Measurements from ENCODE around the gene KDM4B. TPM values are rescaled to one million over a fixed set of nuclear protein-coding genes. Genes with fewer than 3 reads are reported as not detected.

The KDM4B gene
- total and polyA plus RNA-seq, 3 experiments from 2014 or later = 14.6 to 16.0 (median 14.6) TPM

DNA sequence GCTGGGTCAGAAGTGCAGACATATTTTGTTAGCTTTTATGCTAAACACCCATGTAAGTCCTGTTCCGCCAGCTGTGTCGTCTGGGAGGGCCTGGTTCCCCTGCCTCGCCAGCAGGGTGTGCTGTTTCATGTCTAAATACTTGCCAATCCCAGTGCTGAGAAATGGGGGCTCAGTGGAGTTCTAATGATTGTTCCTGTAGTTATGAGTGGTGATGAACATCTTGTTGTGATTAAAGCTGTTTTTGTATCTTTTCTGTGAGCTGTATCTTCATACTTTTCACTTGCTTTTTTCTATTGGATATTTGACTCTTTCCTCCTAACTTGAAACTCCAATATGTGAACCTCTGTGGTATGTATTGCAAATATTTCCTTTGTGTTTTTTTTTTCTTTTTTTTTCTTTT, 32.7 kb downstream of the KDM4B start:
- H3K9me3 ChIP-seq (ENCODE audit: low read length) = no peaks in the 10 kb centered on the region
- no peaks in the 10 kb centered on the region for H3K27me3 Mint-ChIP-seq
- no peaks in the 10 kb centered on the region for H3K9me3 Mint-ChIP-seq
- peak overlapping the region in 2 of 8 donors; percentile 51 to 73 for H3K27ac Mint-ChIP-seq
- POLR2A ChIA-PET = no interaction called here
- no peaks in the 10 kb centered on the region for H3K4me1 ChIP-seq (ENCODE audit: insufficient read depth, low read length)
- H3K27me3 ChIP-seq (ENCODE audit: insufficient read depth, low read length, poor library complexity, severe bottlenecking) = no peaks in the 10 kb centered on the region
- H3K4me3 Mint-ChIP-seq = no peak overlapping the region
- CTCF ChIA-PET = interaction anchor here (0.7 to 1.4 kb wide), 10 partner anchors 9 to 191 kb away, joined by 3 to 5 read pairs (median 3); no protein-coding TSS in a partner anchor
- no peak overlapping the region for H3K27ac ChIP-seq (ENCODE audit: low read depth, low read length)
- peaks cover 0 to 16% (median 6%) of the 10 kb centered on the region in 3 donors for H3K36me3 Mint-ChIP-seq
- H3K36me3 ChIP-seq (ENCODE audit: insufficient read depth, low read length) = no peaks in the 10 kb centered on the region
- no peak overlapping the region for H3K4me3 ChIP-seq (ENCODE audit: low read length)
- DNase-seq = peak in 2 of 5 donors; percentile 19 to 21
- H3K4me1 Mint-ChIP-seq = peaks cover 18 to 37% (median 24%) of the 10 kb centered on the region in 3 donors

GRCh38 chr19:5002143-5002542, 33.2 kb downstream of the KDM4B start:
- peaks cover 1 to 13% (median 6%) of the 10 kb centered on the region in 3 donors for H3K36me3 Mint-ChIP-seq
- no peaks in the 10 kb centered on the region for H3K36me3 ChIP-seq (ENCODE audit: insufficient read depth, low read length)
- H3K9me3 ChIP-seq (ENCODE audit: low read length) = no peaks in the 10 kb centered on the region
- H3K27me3 ChIP-seq (ENCODE audit: insufficient read depth, low read length, poor library complexity, severe bottlenecking) = no peaks in the 10 kb centered on the region
- no peak overlapping the region for H3K27ac ChIP-seq (ENCODE audit: low read depth, low read length)
- no peak overlapping the region for H3K4me3 ChIP-seq (ENCODE audit: low read length)
- POLR2A ChIA-PET = no interaction called here
- CTCF ChIA-PET = interaction anchor here (0.7 to 1.4 kb wide), 8 partner anchors 9 to 192 kb away, joined by 3 to 5 read pairs (median 3); no protein-coding TSS in a partner anchor
- peak overlapping the region in 2 of 8 donors; percentile 22 to 57 for H3K27ac Mint-ChIP-seq
- no peaks in the 10 kb centered on the region for H3K9me3 Mint-ChIP-seq
- H3K4me1 Mint-ChIP-seq = peaks cover 17 to 39% (median 26%) of the 10 kb centered on the region in 3 donors
- H3K4me1 ChIP-seq (ENCODE audit: insufficient read depth, low read length) = no peaks in the 10 kb centered on the region
- DNase-seq = no peak
- H3K27me3 Mint-ChIP-seq = no peaks in the 10 kb centered on the region
- no peak overlapping the region for H3K4me3 Mint-ChIP-seq

- Mint-ChIP-seq H3K4me1 (peaks cover 16 to 43% (median 29%) of the 10 kb centered on the region in 3 donors), H3K9me3 (peaks cover 0 to 3% (median 0%) of the 10 kb centered on the region in 5 donors)
- CTCF ChIA-PET = interaction anchor here (1.5 kb wide), 1 partner anchor 21 kb away, joined by 3 read pairs; no protein-coding TSS in a partner anchor
Measured at GRCh38 chr19:5003781-5004180, 34.9 kb downstream of the KDM4B start.

GRCh38 chr19:5005096-5005495, 36.2 kb downstream of the KDM4B start:
- Mint-ChIP-seq H3K9me3 (peaks cover 0 to 3% (median 0%) of the 10 kb centered on the region in 5 donors), H3K27ac (peak overlapping the region in 1 of 8 donors; percentile 70), H3K4me1 (peaks cover 17 to 52% (median 27%) of the 10 kb centered on the region in 3 donors), H3K4me3 (no peak overlapping the region), H3K27me3 (no peaks in the 10 kb centered on the region), H3K36me3 (peaks cover 6 to 16% (median 14%) of the 10 kb centered on the region in 3 donors)
- H3K27me3 ChIP-seq (ENCODE audit: insufficient read depth, low read length, poor library complexity, severe bottlenecking) = no peaks in the 10 kb centered on the region
- peaks cover 3% of the 10 kb centered on the region for H3K9me3 ChIP-seq (ENCODE audit: low read length)
- H3K4me1 ChIP-seq (ENCODE audit: insufficient read depth, low read length) = no peaks in the 10 kb centered on the region
- POLR2A ChIA-PET = no interaction called here
- no peak overlapping the region for H3K27ac ChIP-seq (ENCODE audit: low read depth, low read length)
- H3K36me3 ChIP-seq (ENCODE audit: insufficient read depth, low read length) = no peaks in the 10 kb centered on the region
- no peak overlapping the region for H3K4me3 ChIP-seq (ENCODE audit: low read length)
- no peak for DNase-seq
- CTCF ChIA-PET = interaction anchor here (0.5 kb wide), 1 partner anchor 168 kb away, joined by 3 read pairs; no protein-coding TSS in a partner anchor

More at GRCh38 chr19:5003781-5004180, 34.9 kb downstream of the KDM4B start:
- no peaks in the 10 kb centered on the region for H3K27me3 Mint-ChIP-seq
- H3K27ac Mint-ChIP-seq = peak overlapping the region in 1 of 8 donors; percentile 80
- no peak overlapping the region for H3K4me3 Mint-ChIP-seq
- Histone ChIP-seq H3K9me3 (ENCODE audit: low read length) (peaks cover 3% of the 10 kb centered on the region), H3K4me1 (ENCODE audit: insufficient read depth, low read length) (no peaks in the 10 kb centered on the region), H3K27me3 (ENCODE audit: insufficient read depth, low read length, poor library complexity, severe bottlenecking) (no peaks in the 10 kb centered on the region), H3K27ac (ENCODE audit: low read depth, low read length) (no peak overlapping the region), H3K36me3 (ENCODE audit: insufficient read depth, low read length) (no peaks in the 10 kb centered on the region), H3K4me3 (ENCODE audit: low read length) (no peak overlapping the region)
- POLR2A ChIA-PET = interaction anchor here (0.6 kb wide), 1 partner anchor 357 kb away, joined by 6 read pairs; no protein-coding TSS in a partner anchor
- H3K36me3 Mint-ChIP-seq = peaks cover 6 to 15% (median 14%) of the 10 kb centered on the region in 3 donors
- no peak for DNase-seq

- ChIA-PET CTCF (no interaction called here), POLR2A (no interaction called here)
- peaks cover 0 to 3% (median 0%) of the 10 kb centered on the region in 5 donors for H3K9me3 Mint-ChIP-seq
- no peak overlapping the region for H3K4me3 Mint-ChIP-seq
- Histone ChIP-seq H3K27me3 (ENCODE audit: insufficient read depth, low read length, poor library complexity, severe bottlenecking) (no peaks in the 10 kb centered on the region), H3K9me3 (ENCODE audit: low read length) (peaks cover 3% of the 10 kb centered on the region), H3K27ac (ENCODE audit: low read depth, low read length) (no peak overlapping the region), H3K4me3 (ENCODE audit: low read length) (no peak overlapping the region), H3K4me1 (ENCODE audit: insufficient read depth, low read length) (no peaks in the 10 kb centered on the region), H3K36me3 (ENCODE audit: insufficient read depth, low read length) (no peaks in the 10 kb centered on the region)
- H3K27ac Mint-ChIP-seq = peak overlapping the region in 1 of 8 donors; percentile 51
- DNase-seq = no peak
- H3K27me3 Mint-ChIP-seq = no peaks in the 10 kb centered on the region
- peaks cover 5 to 19% (median 14%) of the 10 kb centered on the region in 3 donors for H3K36me3 Mint-ChIP-seq
- H3K4me1 Mint-ChIP-seq = peaks cover 15 to 48% (median 20%) of the 10 kb centered on the region in 3 donors
Measured at GRCh38 chr19:5006201-5006600, 37.3 kb downstream of the KDM4B start.

DNA sequence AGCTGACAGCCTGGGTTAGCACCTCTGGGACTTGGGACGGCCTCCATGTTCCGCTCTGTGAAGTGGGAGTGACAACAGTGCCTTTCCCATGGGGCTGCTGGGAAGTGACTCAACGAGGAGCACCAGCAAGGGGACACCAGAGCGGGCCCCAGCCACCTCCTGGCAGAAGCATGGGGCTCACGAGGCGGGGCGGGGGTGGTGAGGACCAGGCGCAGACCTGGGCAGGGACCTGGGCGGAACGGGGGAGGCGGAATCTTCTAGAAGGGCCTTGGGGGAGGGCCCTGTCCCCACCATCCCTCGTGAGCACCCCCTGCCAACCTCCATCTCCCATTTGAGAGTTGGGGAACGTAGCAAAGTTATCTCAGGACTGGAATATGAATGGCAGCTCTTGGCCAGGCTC, 37.9 kb downstream of the KDM4B start:
- H3K36me3 Mint-ChIP-seq = peaks cover 5 to 17% (median 14%) of the 10 kb centered on the region in 3 donors
- H3K27ac Mint-ChIP-seq = no peak overlapping the region
- no peaks in the 10 kb centered on the region for H3K27me3 Mint-ChIP-seq
- Histone ChIP-seq H3K27me3 (ENCODE audit: insufficient read depth, low read length, poor library complexity, severe bottlenecking) (no peaks in the 10 kb centered on the region), H3K9me3 (ENCODE audit: low read length) (peaks cover 3% of the 10 kb centered on the region), H3K4me3 (ENCODE audit: low read length) (no peak overlapping the region), H3K4me1 (ENCODE audit: insufficient read depth, low read length) (no peaks in the 10 kb centered on the region), H3K36me3 (ENCODE audit: insufficient read depth, low read length) (no peaks in the 10 kb centered on the region), H3K27ac (ENCODE audit: low read depth, low read length) (no peak overlapping the region)
- peaks cover 0 to 3% (median 0%) of the 10 kb centered on the region in 5 donors for H3K9me3 Mint-ChIP-seq
- CTCF ChIA-PET = no interaction called here
- H3K4me1 Mint-ChIP-seq = peaks cover 10 to 43% (median 15%) of the 10 kb centered on the region in 3 donors
- H3K4me3 Mint-ChIP-seq = no peak overlapping the region
- no peak for DNase-seq
- POLR2A ChIA-PET = no interaction called here

DNA sequence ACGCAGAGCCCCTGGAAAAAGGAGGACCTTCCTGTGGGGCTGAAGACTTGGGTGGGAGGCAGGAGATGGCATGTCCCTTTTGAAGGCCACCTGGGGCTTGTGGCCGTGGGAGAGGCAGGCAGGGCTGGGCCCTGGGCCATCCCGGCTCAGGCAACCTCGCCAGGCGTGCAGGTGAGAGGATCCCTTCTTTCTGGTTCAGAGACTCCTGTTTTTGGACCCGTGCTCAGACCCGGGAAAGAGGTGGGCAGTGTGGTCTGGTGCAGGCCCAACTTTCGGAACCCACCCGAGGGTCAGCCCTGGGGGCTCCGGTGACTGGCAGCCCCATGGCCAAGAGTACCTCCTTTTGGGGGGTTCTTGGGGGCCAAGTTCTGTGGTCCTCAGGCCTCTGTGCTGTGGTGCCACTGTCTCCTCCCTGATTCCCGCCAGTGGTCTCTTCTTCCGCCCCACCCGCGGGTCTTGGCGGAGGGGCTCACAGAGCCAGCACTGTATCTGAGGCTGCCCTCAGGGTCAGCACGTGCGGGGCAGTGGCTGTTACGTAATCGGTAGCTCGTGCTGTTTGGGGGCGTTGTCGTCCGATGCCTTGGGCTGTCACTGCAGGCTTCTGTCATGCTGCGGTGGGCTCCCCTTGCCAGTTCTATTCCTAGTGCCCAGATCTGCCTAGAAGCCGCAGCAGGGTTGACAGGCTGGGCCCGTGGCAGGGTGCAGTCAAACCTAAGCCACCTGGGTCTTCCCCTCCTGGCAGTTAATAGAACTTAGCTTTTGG, 42.7 kb downstream of the KDM4B start:
- no peak overlapping the region for H3K4me3 Mint-ChIP-seq
- CTCF ChIA-PET = interaction anchor here (1.4 kb wide), 1 partner anchor 10 kb away, joined by 3 read pairs; no protein-coding TSS in a partner anchor
- peak overlapping the region in 3 of 8 donors; percentile 20 to 57 (median 46) for H3K27ac Mint-ChIP-seq
- Histone ChIP-seq H3K9me3 (ENCODE audit: low read length) (peaks cover 3% of the 10 kb centered on the region), H3K27ac (ENCODE audit: low read depth, low read length) (no peak overlapping the region), H3K4me3 (ENCODE audit: low read length) (no peak overlapping the region), H3K36me3 (ENCODE audit: insufficient read depth, low read length) (no peaks in the 10 kb centered on the region), H3K4me1 (ENCODE audit: insufficient read depth, low read length) (no peaks in the 10 kb centered on the region), H3K27me3 (ENCODE audit: insufficient read depth, low read length, poor library complexity, severe bottlenecking) (no peaks in the 10 kb centered on the region)
- no peaks in the 10 kb centered on the region for H3K27me3 Mint-ChIP-seq
- H3K9me3 Mint-ChIP-seq = peaks cover 0 to 3% (median 0%) of the 10 kb centered on the region in 5 donors
- POLR2A ChIA-PET = no interaction called here
- H3K4me1 Mint-ChIP-seq = peaks cover 3 to 22% (median 5%) of the 10 kb centered on the region in 3 donors
- peaks cover 5 to 25% (median 14%) of the 10 kb centered on the region in 3 donors for H3K36me3 Mint-ChIP-seq
- no peak for DNase-seq
